Keratinocyte (primary cell): ENCODE data around the gene DR1. TPM values are rescaled to one million over a fixed set of nuclear protein-coding genes. Genes with fewer than 3 reads are reported as not detected.
A peak's percentile ranks its signal among the peaks of the same experiment; 100 is the strongest.

Source experiments
- DNase-seq: peaks from one replicate; pipeline ENCODE4 v3.0.0-alpha.2; 2011; ENCODE audit warnings: low read depth, missing footprints, low spot score
- FAIRE-seq: peaks from 2 replicates; lab custom pipeline; 2011; peaks lifted over from hg19 to GRCh38; lab: Jason Lieb, UNC
- H2AFZ ChIP-seq: 2 replicates; pipeline ENCODE4 v1.6.0; 2012; ENCODE audit warnings: low read length, control low read depth, inconsistent platforms; ENCODE audit not compliant: control insufficient read depth
- H3K27ac ChIP-seq: 2 replicates; pipeline ENCODE4 v1.5.1; 2011; ENCODE audit warnings: low read length; ENCODE audit not compliant: control insufficient read depth, insufficient read depth
- H3K27me3 ChIP-seq: 3 replicates; pipeline ENCODE4 v1.6.0; 2011; ENCODE audit warnings: low read length; ENCODE audit not compliant: control insufficient read depth, insufficient read depth; ENCODE audit errors: extremely low read depth
- H3K36me3 ChIP-seq, 2 experiments: 2 replicates in 1 of 2; 3 replicates in 1 of 2; pipeline ENCODE4 v1.5.1; 2011; ENCODE audit warnings: low read length in 2 of 2, mild to moderate bottlenecking in 1 of 2; ENCODE audit not compliant: control insufficient read depth in 2 of 2, insufficient read depth in 2 of 2; ENCODE audit errors: extremely low read depth in 1 of 2
- H3K4me1 ChIP-seq: 3 replicates; pipeline ENCODE4 v1.5.1; 2011; ENCODE audit warnings: low read length; ENCODE audit not compliant: control insufficient read depth, insufficient read depth; ENCODE audit errors: extremely low read depth
- H3K4me2 ChIP-seq: 3 replicates; pipeline ENCODE4 v1.6.0; 2011; ENCODE audit warnings: low read depth, low read length; ENCODE audit not compliant: control insufficient read depth, insufficient read depth; ENCODE audit errors: extremely low read depth
- H3K4me3 ChIP-seq, 3 experiments: fragments of 200-600 bp in 1 of 3; sonication (generic) in 1 of 3; 2 replicates in 2 of 3; 3 replicates in 1 of 3; pipeline ENCODE4 v1.5.1; 2011 to 2016; ENCODE audit warnings: low read length in 3 of 3, mild to moderate bottlenecking in 3 of 3, control low read depth in 2 of 3, inconsistent platforms in 1 of 3, low read depth in 1 of 3, mixed read lengths in 1 of 3, mixed run types in 1 of 3, moderate library complexity in 1 of 3; ENCODE audit not compliant: control insufficient read depth in 2 of 3, insufficient read depth in 2 of 3; ENCODE audit errors: extremely low read depth in 1 of 3
- H3K79me2 ChIP-seq: 2 replicates; pipeline ENCODE4 v1.6.0; 2012; ENCODE audit warnings: low read length; ENCODE audit not compliant: control insufficient read depth, insufficient read depth
- H3K9ac ChIP-seq: 3 replicates; pipeline ENCODE4 v1.6.0; 2011; ENCODE audit warnings: low read length; ENCODE audit not compliant: control insufficient read depth, insufficient read depth; ENCODE audit errors: extremely low read depth
- H3K9me1 ChIP-seq: 3 replicates; pipeline ENCODE4 v1.6.0; 2011; ENCODE audit warnings: low read length; ENCODE audit not compliant: control insufficient read depth, insufficient read depth; ENCODE audit errors: extremely low read depth
- H3K9me3 ChIP-seq: 2 replicates; pipeline ENCODE4 v1.5.1; 2012; ENCODE audit warnings: low read depth, low read length; ENCODE audit not compliant: control insufficient read depth
- H4K20me1 ChIP-seq: 3 replicates; pipeline ENCODE4 v1.6.0; 2011; ENCODE audit warnings: low read length; ENCODE audit not compliant: control insufficient read depth, insufficient read depth; ENCODE audit errors: extremely low read depth
- EZH2 ChIP-seq: IDR thresholded peaks from one replicate; pipeline ENCODE4 v1.6.1; 2012; ENCODE audit warnings: inconsistent platforms, mild to moderate bottlenecking, low read length, moderate library complexity
- dilution Hi-C: fragments of 300-500 bp; cut with MboI; formaldehyde crosslinking; loops from one replicate; pipeline ENCODE4 v1.7.0; 2020; ENCODE audit warnings: low sequenced_read_pairs; ENCODE audit not compliant: extremely low pct_ligation_motif_present
- polyA plus RNA-seq, 5 experiments: library from polyadenylated mRNA; depleted of rRNA in 3 of 5; stranded (reverse) in 3 of 5; stranded (forward) in 1 of 5; unstranded in 1 of 5; fragments of >200 nt; gene quantifications; 1 replicate in 1 of 5; 2 replicates in 3 of 5; 3 replicates in 1 of 5; pipeline versions ENCODE4 v1.2.1 to v1.2.3, GENCODE V29; 2011 to 2012; ENCODE audit warnings: missing spikeins in 2 of 5, low read depth in 1 of 5, low replicate concordance in 1 of 5
- TF ChIP-seq, protein P1 (sequence below), 3 experiments: IDR thresholded peaks in 1 of 3; conservative IDR thresholded peaks in 1 of 3; optimal IDR thresholded peaks in 1 of 3; 2 replicates in 2 of 3; 3 replicates in 1 of 3; pipeline versions ENCODE3 to v1.5.1; 2011; ENCODE audit warnings: low read length in 3 of 3, mild to moderate bottlenecking in 3 of 3, moderate library complexity in 2 of 3, control low read depth in 1 of 3, inconsistent platforms in 1 of 3; ENCODE audit not compliant: insufficient read depth in 2 of 3; ENCODE audit errors: extremely low read depth in 1 of 3

The DR1 gene
- polyA plus RNA-seq, 1 donor (not counting 4 experiments of a cell fraction or from before 2014, with no cell fraction given), result 47.9 TPM

DNA sequence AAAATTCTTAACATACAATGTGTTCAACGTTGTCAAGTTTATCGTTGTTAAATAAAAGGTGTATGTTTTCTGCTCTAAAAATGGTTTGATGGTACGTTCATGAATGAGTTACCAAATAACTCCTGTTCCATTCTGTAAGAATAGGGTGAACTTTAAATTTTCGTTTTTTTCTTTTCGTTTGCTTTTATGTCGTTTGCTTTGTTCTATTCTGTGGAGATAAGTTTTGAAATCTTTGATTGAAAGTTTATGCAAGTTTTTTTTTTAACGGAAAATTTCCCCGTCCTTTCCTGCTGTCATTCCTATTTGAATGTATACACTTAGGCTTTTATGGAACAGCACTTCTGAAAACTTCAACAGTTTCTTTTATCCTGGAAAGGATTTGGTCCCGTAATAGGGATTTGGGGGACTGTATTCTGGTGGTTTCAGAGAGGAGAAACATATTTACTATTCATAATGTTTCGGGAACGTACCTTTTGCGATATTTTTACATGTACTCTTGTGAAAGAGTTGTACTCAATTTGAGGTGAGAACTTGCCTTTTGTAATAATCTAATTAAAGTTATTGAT is 1.7 kb downstream of the DR1 start:
- Histone ChIP-seq H3K79me2 (peaks cover 72% of the 10 kb centered on the region), H3K4me3 (peak overlapping the region; percentile 85 to 99 (median 85)), H3K9ac (peak overlapping the region; percentile 99), H3K9me1 (no peaks in the 10 kb centered on the region), H3K9me3 (no peaks in the 10 kb centered on the region), H3K27ac (peak overlapping the region; percentile 99), H3K27me3 (no peaks in the 10 kb centered on the region), H3K36me3 (no peaks in the 10 kb centered on the region), H4K20me1 (peaks cover 4% of the 10 kb centered on the region), H3K4me2 (peak overlapping the region; percentile 90), H3K4me1 (peaks cover 33% of the 10 kb centered on the region), H2AFZ (no peak overlapping the region)
- DNase-seq, result no peak
- no peak for TF ChIP-seq EZH2
- no peak for FAIRE-seq
- dilution Hi-C loops, result no loop called here

DNA sequence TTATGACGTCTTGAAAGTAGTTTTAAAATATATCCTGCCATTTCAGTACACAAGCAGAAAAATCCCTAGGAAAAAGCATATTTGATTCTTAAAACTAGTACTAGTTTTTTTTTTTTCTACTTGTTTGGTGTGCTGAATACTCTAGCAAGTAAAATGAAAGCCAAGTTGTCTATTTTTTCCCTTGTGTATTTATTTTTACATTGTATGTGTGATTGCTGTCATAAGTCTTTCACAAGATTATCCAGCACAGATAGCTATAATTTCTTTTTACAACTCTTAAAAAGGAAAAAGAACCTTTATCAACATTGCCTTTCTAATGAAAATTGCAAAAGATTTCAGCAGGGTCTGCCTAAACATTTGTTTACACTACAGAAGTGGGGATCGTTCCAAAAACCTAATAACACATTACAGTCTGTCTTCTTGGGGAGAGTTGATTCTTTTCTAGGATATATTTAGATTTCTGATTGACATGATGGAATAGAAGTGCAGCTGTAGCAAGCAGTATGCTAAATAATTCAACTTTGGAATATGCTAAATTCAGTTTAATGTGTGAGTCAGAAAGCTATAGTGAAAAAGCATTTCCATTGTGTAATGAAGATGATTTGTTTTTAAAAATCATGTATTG is 2.5 kb downstream of the DR1 start:
- dilution Hi-C loops, result no loop called here
- Histone ChIP-seq H3K27ac (peak overlapping the region; percentile 99), H3K36me3 (no peaks in the 10 kb centered on the region), H3K9ac (peak overlapping the region; percentile 99), H4K20me1 (peaks cover 4% of the 10 kb centered on the region), H2AFZ (no peak overlapping the region), H3K4me3 (peak overlapping the region; percentile 85 to 99 (median 85)), H3K4me2 (peak overlapping the region; percentile 90), H3K27me3 (no peaks in the 10 kb centered on the region), H3K79me2 (peaks cover 80% of the 10 kb centered on the region), H3K9me1 (no peaks in the 10 kb centered on the region), H3K9me3 (no peaks in the 10 kb centered on the region), H3K4me1 (peaks cover 32% of the 10 kb centered on the region)
- no peak for DNase-seq
- FAIRE-seq, result no peak
- TF ChIP-seq EZH2, result no peak

DNA sequence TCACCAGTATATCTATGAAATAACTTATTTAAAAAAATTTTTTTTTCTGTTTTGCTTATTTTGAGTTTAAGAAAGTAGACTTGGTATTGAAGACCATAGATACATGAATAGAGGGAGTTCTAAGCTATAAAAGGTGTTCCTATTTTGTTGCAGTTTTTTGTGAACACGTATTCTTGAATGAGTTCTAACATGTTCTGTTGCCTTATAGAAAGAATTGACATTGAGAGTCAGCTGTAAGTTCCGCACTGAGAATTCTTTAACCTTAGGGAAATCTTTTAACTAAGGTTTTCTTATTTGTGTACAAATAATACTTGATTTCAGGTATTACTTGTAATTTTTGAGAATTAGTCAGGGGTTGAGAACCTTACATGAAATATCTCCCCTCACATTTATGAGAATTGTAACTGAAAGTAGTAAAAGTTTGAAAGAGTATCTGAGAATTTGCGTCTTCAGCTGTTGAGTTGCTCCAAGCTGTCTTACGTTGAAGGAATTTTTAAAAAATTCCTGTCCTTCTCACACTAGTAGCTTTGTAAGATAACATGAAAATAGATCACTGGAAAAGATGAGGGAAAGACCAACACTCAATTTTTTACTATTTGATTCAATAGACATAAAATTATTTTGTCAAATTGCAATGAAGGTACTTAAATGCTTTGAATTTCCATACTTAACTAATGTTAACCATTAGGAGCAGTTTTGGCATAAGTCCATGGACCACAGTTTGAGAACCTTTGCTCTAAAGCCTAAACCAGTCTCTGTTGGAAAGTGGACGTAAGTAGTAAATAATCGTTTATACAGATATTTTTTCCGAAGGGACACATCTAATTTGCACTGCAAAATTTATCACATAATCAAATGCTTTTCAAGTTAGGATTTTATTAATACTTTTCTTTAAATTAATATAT is 3.8 kb downstream of the DR1 start:
- Histone ChIP-seq H3K4me1 (peaks cover 29% of the 10 kb centered on the region), H3K9me3 (no peaks in the 10 kb centered on the region), H3K27me3 (no peaks in the 10 kb centered on the region), H4K20me1 (peaks cover 4% of the 10 kb centered on the region), H3K4me3 (peak overlapping the region; percentile 85 to 99 (median 85)), H3K79me2 (peaks cover 91% of the 10 kb centered on the region), H2AFZ (no peak overlapping the region), H3K36me3 (peaks cover under 1 to 6% of the 10 kb centered on the region in 2 experiments), H3K9ac (peak overlapping the region; percentile 99), H3K9me1 (no peaks in the 10 kb centered on the region), H3K4me2 (peak overlapping the region; percentile 90), H3K27ac (peak overlapping the region; percentile 99)
- DNase-seq (no peak), FAIRE-seq (peak; percentile 46)
- dilution Hi-C loops, result no loop called here
- TF ChIP-seq, protein P1, sequence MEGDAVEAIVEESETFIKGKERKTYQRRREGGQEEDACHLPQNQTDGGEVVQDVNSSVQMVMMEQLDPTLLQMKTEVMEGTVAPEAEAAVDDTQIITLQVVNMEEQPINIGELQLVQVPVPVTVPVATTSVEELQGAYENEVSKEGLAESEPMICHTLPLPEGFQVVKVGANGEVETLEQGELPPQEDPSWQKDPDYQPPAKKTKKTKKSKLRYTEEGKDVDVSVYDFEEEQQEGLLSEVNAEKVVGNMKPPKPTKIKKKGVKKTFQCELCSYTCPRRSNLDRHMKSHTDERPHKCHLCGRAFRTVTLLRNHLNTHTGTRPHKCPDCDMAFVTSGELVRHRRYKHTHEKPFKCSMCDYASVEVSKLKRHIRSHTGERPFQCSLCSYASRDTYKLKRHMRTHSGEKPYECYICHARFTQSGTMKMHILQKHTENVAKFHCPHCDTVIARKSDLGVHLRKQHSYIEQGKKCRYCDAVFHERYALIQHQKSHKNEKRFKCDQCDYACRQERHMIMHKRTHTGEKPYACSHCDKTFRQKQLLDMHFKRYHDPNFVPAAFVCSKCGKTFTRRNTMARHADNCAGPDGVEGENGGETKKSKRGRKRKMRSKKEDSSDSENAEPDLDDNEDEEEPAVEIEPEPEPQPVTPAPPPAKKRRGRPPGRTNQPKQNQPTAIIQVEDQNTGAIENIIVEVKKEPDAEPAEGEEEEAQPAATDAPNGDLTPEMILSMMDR (optimal IDR thresholded peaks at IDR 0.05 in 1 of 3, IDR thresholded peaks at IDR 0.05 in 1 of 3, conservative IDR thresholded peaks at IDR 0.05 in 1 of 3; ENCODE audit: extremely low read depth in 1 of 3, insufficient read depth in 2 of 3, low read length in 3 of 3), result no peak
- no peak for TF ChIP-seq EZH2
